ENCODE data around the gene MS4A8.
A peak's percentile ranks its signal among the peaks of the same experiment; 100 is the strongest.

Gene MS4A8

DNA sequence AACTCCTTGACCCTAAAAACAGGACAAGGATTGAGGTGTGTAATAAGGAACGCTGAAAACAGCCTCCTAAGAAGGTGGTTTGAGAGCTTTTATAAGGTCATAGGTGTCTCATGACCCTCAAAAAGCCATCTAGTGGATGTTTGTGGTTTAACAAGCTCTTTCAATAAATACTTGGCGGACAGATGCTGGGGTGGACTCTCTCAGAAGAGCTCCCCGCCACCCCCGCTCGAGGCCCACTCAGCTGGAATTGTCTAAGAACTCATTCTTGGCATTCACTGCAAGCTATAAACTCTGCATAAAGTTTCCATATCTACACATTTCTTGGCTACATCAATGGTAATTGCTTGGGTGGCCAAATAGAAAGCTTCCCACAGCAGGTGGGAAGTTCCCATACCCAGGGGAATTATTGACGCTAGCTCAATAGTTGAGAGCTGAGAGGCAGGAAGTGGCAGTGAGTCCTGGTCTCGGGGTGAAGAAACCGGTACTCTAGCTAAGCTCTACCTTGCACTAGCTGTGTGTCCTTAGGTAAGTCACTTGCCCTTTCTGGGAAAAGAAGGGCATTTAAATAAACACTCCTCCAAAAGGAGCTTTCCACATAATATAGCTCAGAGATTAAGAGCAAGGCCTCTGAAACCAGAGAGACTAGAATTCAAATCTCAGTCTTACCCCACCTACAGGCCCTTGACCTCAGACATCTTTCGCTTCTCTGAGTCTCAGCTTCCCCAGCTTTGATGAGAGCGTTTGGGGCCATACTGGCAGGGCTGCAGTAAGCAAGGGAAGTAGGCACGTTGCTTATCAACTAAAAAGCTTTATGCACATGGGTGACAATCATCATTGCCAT lies 63.7 kb downstream of the MS4A8 start:
- no peaks in the 10 kb centered on the region for H4K20me1 ChIP-seq (ENCODE audit: low read depth, low read length)
- H3K27ac ChIP-seq (ENCODE audit: low read depth, low read length) = no peak overlapping the region
- TF ChIP-seq, protein P1, sequence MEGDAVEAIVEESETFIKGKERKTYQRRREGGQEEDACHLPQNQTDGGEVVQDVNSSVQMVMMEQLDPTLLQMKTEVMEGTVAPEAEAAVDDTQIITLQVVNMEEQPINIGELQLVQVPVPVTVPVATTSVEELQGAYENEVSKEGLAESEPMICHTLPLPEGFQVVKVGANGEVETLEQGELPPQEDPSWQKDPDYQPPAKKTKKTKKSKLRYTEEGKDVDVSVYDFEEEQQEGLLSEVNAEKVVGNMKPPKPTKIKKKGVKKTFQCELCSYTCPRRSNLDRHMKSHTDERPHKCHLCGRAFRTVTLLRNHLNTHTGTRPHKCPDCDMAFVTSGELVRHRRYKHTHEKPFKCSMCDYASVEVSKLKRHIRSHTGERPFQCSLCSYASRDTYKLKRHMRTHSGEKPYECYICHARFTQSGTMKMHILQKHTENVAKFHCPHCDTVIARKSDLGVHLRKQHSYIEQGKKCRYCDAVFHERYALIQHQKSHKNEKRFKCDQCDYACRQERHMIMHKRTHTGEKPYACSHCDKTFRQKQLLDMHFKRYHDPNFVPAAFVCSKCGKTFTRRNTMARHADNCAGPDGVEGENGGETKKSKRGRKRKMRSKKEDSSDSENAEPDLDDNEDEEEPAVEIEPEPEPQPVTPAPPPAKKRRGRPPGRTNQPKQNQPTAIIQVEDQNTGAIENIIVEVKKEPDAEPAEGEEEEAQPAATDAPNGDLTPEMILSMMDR (IDR thresholded peaks at IDR 0.05; ENCODE audit: insufficient read depth, low read length, poor library complexity, severe bottlenecking) = peak; percentile 28
- no peak for TF ChIP-seq EZH2phosphoT487 (conservative IDR thresholded peaks at IDR 0.05; ENCODE audit: low read length)
- no peaks in the 10 kb centered on the region for H3K9me3 ChIP-seq (ENCODE audit: insufficient read depth, low read length)
- H3K4me3 ChIP-seq (ENCODE audit: insufficient read depth, low read length, poor library complexity, severe bottlenecking) = no peak overlapping the region
- no peaks in the 10 kb centered on the region for H3K9me2 ChIP-seq (replicated peaks; ENCODE audit: insufficient read depth, low read length)
- no peaks in the 10 kb centered on the region for H3K36me3 ChIP-seq (ENCODE audit: low read length)
- H3F3A ChIP-seq (ENCODE audit: insufficient read depth) = no peaks in the 10 kb centered on the region
- H3K27me3 ChIP-seq (ENCODE audit: low read length) = no peaks in the 10 kb centered on the region
- no peak overlapping the region for H3K4me2 ChIP-seq (ENCODE audit: low read depth, low read length, poor library complexity, severe bottlenecking)
- H3K9ac ChIP-seq (ENCODE audit: low read length) = no peak overlapping the region
- H2AFZ ChIP-seq (ENCODE audit: low read depth, low read length, severe bottlenecking) = no peak overlapping the region
- H3K79me2 ChIP-seq (ENCODE audit: insufficient read depth, low read length) = no peaks in the 10 kb centered on the region

DNA sequence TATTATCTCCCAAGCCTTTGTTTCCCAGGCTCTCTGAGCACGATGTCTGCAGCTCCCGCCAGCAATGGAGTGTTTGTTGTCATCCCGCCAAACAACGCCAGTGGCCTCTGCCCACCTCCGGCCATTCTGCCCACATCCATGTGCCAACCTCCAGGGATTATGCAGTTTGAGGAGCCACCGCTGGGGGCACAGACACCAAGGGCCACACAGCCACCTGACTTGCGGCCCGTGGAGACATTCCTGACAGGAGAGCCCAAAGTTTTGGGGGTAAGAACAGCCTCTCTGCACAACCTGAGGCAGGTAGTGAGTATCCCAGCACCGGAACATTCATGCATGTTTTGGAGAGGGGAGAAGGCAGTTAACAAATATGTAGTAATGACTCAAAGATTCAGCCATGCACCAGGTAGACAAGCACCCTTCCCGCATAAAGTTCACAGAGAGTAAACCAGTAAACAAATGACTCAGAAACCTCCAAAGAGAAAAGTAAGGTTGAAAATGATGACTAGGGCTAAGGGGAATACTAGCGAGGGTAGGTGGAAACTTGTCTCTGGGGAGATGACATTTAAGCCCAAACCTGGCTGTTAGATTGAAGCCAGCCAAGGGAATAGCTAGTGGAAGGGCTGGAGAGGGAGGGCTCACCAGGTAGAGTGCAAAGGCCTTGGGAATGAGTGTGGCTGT lies 64.4 kb downstream of the MS4A8 start:
- H3K9ac ChIP-seq (ENCODE audit: low read length) = no peak overlapping the region
- no peaks in the 10 kb centered on the region for H4K20me1 ChIP-seq (ENCODE audit: low read depth, low read length)
- no peaks in the 10 kb centered on the region for H3K36me3 ChIP-seq (ENCODE audit: low read length)
- H3K4me3 ChIP-seq (ENCODE audit: insufficient read depth, low read length, poor library complexity, severe bottlenecking) = no peak overlapping the region
- TF ChIP-seq, protein P1 (IDR thresholded peaks at IDR 0.05; ENCODE audit: insufficient read depth, low read length, poor library complexity, severe bottlenecking) = no peak
- no peak for TF ChIP-seq EZH2phosphoT487 (conservative IDR thresholded peaks at IDR 0.05; ENCODE audit: low read length)
- H3K27me3 ChIP-seq (ENCODE audit: low read length) = no peaks in the 10 kb centered on the region
- H3K4me2 ChIP-seq (ENCODE audit: low read depth, low read length, poor library complexity, severe bottlenecking) = no peak overlapping the region
- no peak overlapping the region for H2AFZ ChIP-seq (ENCODE audit: low read depth, low read length, severe bottlenecking)
- H3K79me2 ChIP-seq (ENCODE audit: insufficient read depth, low read length) = no peaks in the 10 kb centered on the region
- H3K9me3 ChIP-seq (ENCODE audit: insufficient read depth, low read length) = no peaks in the 10 kb centered on the region
- H3F3A ChIP-seq (ENCODE audit: insufficient read depth) = no peaks in the 10 kb centered on the region
- H3K27ac ChIP-seq (ENCODE audit: low read depth, low read length) = no peak overlapping the region
- no peaks in the 10 kb centered on the region for H3K9me2 ChIP-seq (replicated peaks; ENCODE audit: insufficient read depth, low read length)

DNA sequence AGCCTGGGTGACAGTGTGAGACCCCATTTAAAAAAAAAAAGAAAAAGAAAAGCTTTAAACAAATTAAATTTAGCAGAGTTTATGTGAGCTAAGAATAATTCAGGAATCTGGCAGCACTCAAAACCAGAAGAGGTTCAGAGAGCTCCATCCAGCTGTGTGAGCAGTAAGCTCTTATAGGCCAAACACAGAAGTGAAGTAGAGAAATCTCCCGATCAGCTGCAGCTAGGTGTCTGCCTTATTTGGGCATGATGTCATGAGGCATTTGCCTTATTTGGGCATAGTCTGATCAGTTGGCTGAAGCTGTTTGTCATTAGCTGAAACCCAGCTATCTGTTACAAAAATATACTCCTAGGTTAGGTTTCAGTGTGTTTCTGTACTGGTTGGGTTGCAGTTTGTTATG lies 65.5 kb downstream of the MS4A8 start:
- Histone ChIP-seq H3K4me3 (ENCODE audit: insufficient read depth, low read length, poor library complexity, severe bottlenecking) (no peak overlapping the region), H3K9ac (ENCODE audit: low read length) (no peak overlapping the region), H3K27me3 (ENCODE audit: low read length) (no peaks in the 10 kb centered on the region), H4K20me1 (ENCODE audit: low read depth, low read length) (no peaks in the 10 kb centered on the region), H3K9me3 (ENCODE audit: insufficient read depth, low read length) (no peaks in the 10 kb centered on the region), H3K4me2 (ENCODE audit: low read depth, low read length, poor library complexity, severe bottlenecking) (no peak overlapping the region), H3F3A (ENCODE audit: insufficient read depth) (no peaks in the 10 kb centered on the region), H3K27ac (ENCODE audit: low read depth, low read length) (no peak overlapping the region), H2AFZ (ENCODE audit: low read depth, low read length, severe bottlenecking) (no peak overlapping the region), H3K9me2 (replicated peaks; ENCODE audit: insufficient read depth, low read length) (no peaks in the 10 kb centered on the region), H3K79me2 (ENCODE audit: insufficient read depth, low read length) (no peaks in the 10 kb centered on the region), H3K36me3 (ENCODE audit: low read length) (no peaks in the 10 kb centered on the region)
- TF ChIP-seq EZH2phosphoT487 (conservative IDR thresholded peaks at IDR 0.05; ENCODE audit: low read length) = no peak
- TF ChIP-seq, protein P1 (IDR thresholded peaks at IDR 0.05; ENCODE audit: insufficient read depth, low read length, poor library complexity, severe bottlenecking) = no peak

Data from SU-DHL-6 (cell line).